ENCODE data around the gene CDH4. TPM values are rescaled to one million over a fixed set of nuclear protein-coding genes. Genes with fewer than 3 reads are reported as not detected.

CDH4 gene
- total RNA-seq, 1 donor from 2014 or later, result 8.3 TPM

DNA sequence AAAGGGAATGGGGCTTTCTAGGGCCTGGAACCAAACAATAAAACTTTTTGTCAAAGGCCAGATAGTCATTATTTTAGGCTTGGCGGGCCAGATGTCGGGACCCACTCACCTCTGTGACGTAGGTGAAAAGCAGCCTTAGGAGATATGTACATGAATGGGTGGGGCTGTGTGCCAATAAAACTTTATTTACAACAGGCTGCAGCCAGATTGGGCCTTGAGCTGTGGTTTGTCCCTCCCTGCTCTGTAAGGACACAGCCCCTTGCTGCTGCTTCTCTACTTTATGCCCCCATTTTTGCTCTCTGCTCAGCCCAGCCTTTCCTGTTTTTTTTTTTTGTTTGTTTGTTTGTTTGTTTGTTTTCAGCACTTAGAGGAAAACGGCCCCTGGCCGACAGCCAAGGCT is 32.7 kb downstream of the CDH4 start:
- Mint-ChIP-seq H3K36me3 (peaks cover 4% of the 10 kb centered on the region), H3K4me3 (no peak overlapping the region), H3K9me3 (peaks cover 4% of the 10 kb centered on the region)

GRCh38 chr20:61285152-61285645 is 33.1 kb downstream of the CDH4 start:
- Mint-ChIP-seq H3K27me3 (no peaks in the 10 kb centered on the region), H3K9me3 (peaks cover 4% of the 10 kb centered on the region), H3K36me3 (peaks cover 4% of the 10 kb centered on the region), H3K4me1 (ENCODE audit: unreplicated experiment) (peaks cover 5% of the 10 kb centered on the region), H3K4me3 (no peak overlapping the region), H3K27ac (no peak overlapping the region)
- DNase-seq (ENCODE audit: extremely low spot score, unreplicated experiment), result no peak
- TF ChIP-seq CTCF (conservative IDR thresholded peaks at IDR 0.05), result no peak

More for the DNA sequence above, 32.7 kb downstream of the CDH4 start:
- TF ChIP-seq CTCF (conservative IDR thresholded peaks at IDR 0.05), result no peak
- H3K27me3 Mint-ChIP-seq, result no peaks in the 10 kb centered on the region
- no peak overlapping the region for H3K27ac Mint-ChIP-seq
- peaks cover 5% of the 10 kb centered on the region for H3K4me1 Mint-ChIP-seq (ENCODE audit: unreplicated experiment)
- DNase-seq (ENCODE audit: extremely low spot score, unreplicated experiment), result no peak

- Mint-ChIP-seq H3K9me3 (peaks cover 4% of the 10 kb centered on the region), H3K27me3 (no peaks in the 10 kb centered on the region), H3K4me1 (ENCODE audit: unreplicated experiment) (peaks cover 5% of the 10 kb centered on the region), H3K36me3 (peaks cover 4% of the 10 kb centered on the region), H3K27ac (no peak overlapping the region), H3K4me3 (no peak overlapping the region)
- no peak for DNase-seq (ENCODE audit: extremely low spot score, unreplicated experiment)
- no peak for TF ChIP-seq CTCF (conservative IDR thresholded peaks at IDR 0.05)
Measured at GRCh38 chr20:61285691-61286090, 33.6 kb downstream of the CDH4 start.

GRCh38 chr20:61287583-61288275 is 35.7 kb downstream of the CDH4 start:
- Mint-ChIP-seq H3K36me3 (no peaks in the 10 kb centered on the region), H3K27ac (no peak overlapping the region), H3K4me3 (no peak overlapping the region), H3K9me3 (peaks cover under 1% of the 10 kb centered on the region), H3K4me1 (ENCODE audit: unreplicated experiment) (peaks cover 5% of the 10 kb centered on the region), H3K27me3 (no peaks in the 10 kb centered on the region)
- DNase-seq (ENCODE audit: extremely low spot score, unreplicated experiment), result no peak
- TF ChIP-seq CTCF (conservative IDR thresholded peaks at IDR 0.05), result no peak

GRCh38 chr20:61288331-61288784 is 36.3 kb downstream of the CDH4 start:
- H3K36me3 Mint-ChIP-seq, result no peaks in the 10 kb centered on the region
- H3K27me3 Mint-ChIP-seq, result no peaks in the 10 kb centered on the region
- peak; percentile 56 for DNase-seq (ENCODE audit: extremely low spot score, unreplicated experiment)
- H3K9me3 Mint-ChIP-seq, result no peaks in the 10 kb centered on the region
- no peak overlapping the region for H3K4me3 Mint-ChIP-seq
- TF ChIP-seq CTCF (conservative IDR thresholded peaks at IDR 0.05), result no peak
- peaks cover 5% of the 10 kb centered on the region for H3K4me1 Mint-ChIP-seq (ENCODE audit: unreplicated experiment)
- H3K27ac Mint-ChIP-seq, result no peak overlapping the region
